MM.1S (cell line): ENCODE data around the gene TAC4.

Source experiments
- DNase-seq: peaks from one replicate; pipeline ENCODE4 v3.0.0-alpha.2; 2015
- H2AFZ ChIP-seq: fragments of 300-600 bp; sonication (generic); 2 replicates; pipeline ENCODE4 v1.6.0; 2016; ENCODE audit warnings: antibody characterized with exemption, low read length
- H3F3A ChIP-seq: fragments of 300-600 bp; sonication (generic); 2 replicates; pipeline ENCODE4 v1.6.1; 2016; ENCODE audit warnings: mild to moderate bottlenecking, antibody characterized with exemption, low read length, moderate library complexity, mixed read lengths; ENCODE audit not compliant: insufficient read depth
- H3K27ac ChIP-seq: fragments of 300-600 bp; sonication (generic); 2 replicates; pipeline ENCODE4 v1.5.1; 2016; ENCODE audit warnings: mild to moderate bottlenecking, low read length
- H3K27me3 ChIP-seq: fragments of 300-600 bp; sonication (generic); replicated peaks from 2 replicates; pipeline ENCODE4 v1.6.0; 2016; ENCODE audit warnings: low read length; ENCODE audit not compliant: insufficient read depth
- H3K36me3 ChIP-seq: fragments of 300-600 bp; sonication (generic); replicated peaks from 2 replicates; pipeline ENCODE4 v1.6.1; 2016; ENCODE audit warnings: mild to moderate bottlenecking, low read length, mixed read lengths; ENCODE audit not compliant: insufficient read depth
- H3K4me1 ChIP-seq: fragments of 300-600 bp; sonication (generic); 2 replicates; pipeline ENCODE4 v1.6.1; 2016; ENCODE audit warnings: low read length, mixed read lengths
- H3K4me2 ChIP-seq: fragments of 300-600 bp; sonication (generic); 2 replicates; pipeline ENCODE4 v1.6.0; 2016; ENCODE audit warnings: low read depth, low read length
- H3K4me3 ChIP-seq: fragments of 300-600 bp; sonication (generic); 2 replicates; pipeline ENCODE4 v1.5.1; 2016; ENCODE audit warnings: low read length, mixed read lengths
- H3K79me2 ChIP-seq: fragments of 300-600 bp; sonication (generic); 2 replicates; pipeline ENCODE4 v1.6.1; 2016; ENCODE audit warnings: mixed run types, low read length, mixed read lengths
- H3K9ac ChIP-seq: fragments of 300-600 bp; sonication (generic); 2 replicates; pipeline ENCODE4 v1.6.1; 2016; ENCODE audit warnings: low read length, mixed read lengths
- H3K9me2 ChIP-seq: fragments of 300-600 bp; sonication (generic); replicated peaks from 2 replicates; pipeline ENCODE4 v1.6.1; 2016; ENCODE audit warnings: mild to moderate bottlenecking, low read length, mixed read lengths; ENCODE audit not compliant: insufficient read depth
- H3K9me3 ChIP-seq: fragments of 300-600 bp; sonication (generic); replicated peaks from 2 replicates; pipeline ENCODE4 v1.6.1; 2016; ENCODE audit warnings: mild to moderate bottlenecking, low read length, mixed read lengths; ENCODE audit not compliant: insufficient read depth
- H4K20me1 ChIP-seq: fragments of 300-600 bp; sonication (generic); 2 replicates; pipeline ENCODE4 v1.6.1; 2016; ENCODE audit warnings: mild to moderate bottlenecking, low read length, moderate library complexity, mixed read lengths; ENCODE audit not compliant: insufficient read depth
- CTCF ChIP-seq: fragments of 300-600 bp; sonication (generic); IDR thresholded peaks from 2 replicates; pipeline ENCODE4 v1.5.1; 2016; ENCODE audit warnings: antibody characterized with exemption, low read length, mixed read lengths
- EZH2 ChIP-seq: fragments of 300-600 bp; sonication (generic); optimal IDR thresholded peaks from 2 replicates; pipeline ENCODE3; 2017; ENCODE audit warnings: low read depth, mild to moderate bottlenecking, antibody characterized with exemption, low read length, mixed read lengths
- EZH2phosphoT487 ChIP-seq: fragments of 300-600 bp; sonication (generic); IDR thresholded peaks from 2 replicates; pipeline ENCODE4 v1.6.1; 2018; ENCODE audit warnings: antibody characterized with exemption, low read length

The TAC4 gene

GRCh38 chr17:49814781-49815529 is 32.9 kb downstream of the TAC4 start:
- Histone ChIP-seq H3K9ac (no peak overlapping the region), H3K4me3 (no peak overlapping the region), H3F3A (no peaks in the 10 kb centered on the region), H3K79me2 (peaks cover 38% of the 10 kb centered on the region), H3K9me2 (no peaks in the 10 kb centered on the region), H3K4me1 (no peaks in the 10 kb centered on the region), H3K36me3 (peaks cover 10% of the 10 kb centered on the region; the same call in 1 of the 2 replicates), H3K9me3 (no peaks in the 10 kb centered on the region), H2AFZ (no peak overlapping the region), H3K27ac (no peak overlapping the region), H3K27me3 (no peaks in the 10 kb centered on the region), H3K4me2 (no peak overlapping the region), H4K20me1 (no peaks in the 10 kb centered on the region)
- no peak for TF ChIP-seq CTCF
- TF ChIP-seq EZH2phosphoT487 = no peak
- TF ChIP-seq EZH2 = no peak
- DNase-seq = no peak

- no peaks in the 10 kb centered on the region for H3K27me3 ChIP-seq
- no peak overlapping the region for H3K9ac ChIP-seq
- H3K9me3 ChIP-seq = no peaks in the 10 kb centered on the region
- DNase-seq = no peak
- H3K4me1 ChIP-seq = no peaks in the 10 kb centered on the region
- no peaks in the 10 kb centered on the region for H3F3A ChIP-seq
- H3K79me2 ChIP-seq = peaks cover 51% of the 10 kb centered on the region
- no peak for TF ChIP-seq EZH2phosphoT487
- TF ChIP-seq EZH2 = no peak
- no peak for TF ChIP-seq CTCF
- H3K4me2 ChIP-seq = no peak overlapping the region
- H4K20me1 ChIP-seq = no peaks in the 10 kb centered on the region
- H3K27ac ChIP-seq = no peak overlapping the region
- no peaks in the 10 kb centered on the region for H3K9me2 ChIP-seq
- no peak overlapping the region for H3K4me3 ChIP-seq
- H3K36me3 ChIP-seq = peaks cover 14% of the 10 kb centered on the region; the same call in 1 of the 2 replicates
- no peak overlapping the region for H2AFZ ChIP-seq
Measured at GRCh38 chr17:49809056-49809455, 38.8 kb downstream of the TAC4 start.

- H3K4me1 ChIP-seq = no peaks in the 10 kb centered on the region
- H3K36me3 ChIP-seq = peaks cover 21% of the 10 kb centered on the region
- H3K9me3 ChIP-seq = no peaks in the 10 kb centered on the region
- no peak overlapping the region for H3K9ac ChIP-seq
- no peak for DNase-seq
- peaks cover 12% of the 10 kb centered on the region; the same call in 1 of the 2 replicates for H4K20me1 ChIP-seq
- H3K79me2 ChIP-seq = peaks cover 93% of the 10 kb centered on the region
- H3K4me3 ChIP-seq = no peak overlapping the region
- H3F3A ChIP-seq = no peaks in the 10 kb centered on the region
- TF ChIP-seq EZH2 (no peak), CTCF (no peak), EZH2phosphoT487 (no peak)
- no peaks in the 10 kb centered on the region for H3K9me2 ChIP-seq
- H3K4me2 ChIP-seq = no peak overlapping the region
- no peaks in the 10 kb centered on the region for H3K27me3 ChIP-seq
- no peak overlapping the region for H2AFZ ChIP-seq
- H3K27ac ChIP-seq = no peak overlapping the region
Measured at GRCh38 chr17:49798738-49799137, 49.1 kb downstream of the TAC4 start.
